ENCODE measurements around the gene KIAA1191.

Gene KIAA1191

DNA sequence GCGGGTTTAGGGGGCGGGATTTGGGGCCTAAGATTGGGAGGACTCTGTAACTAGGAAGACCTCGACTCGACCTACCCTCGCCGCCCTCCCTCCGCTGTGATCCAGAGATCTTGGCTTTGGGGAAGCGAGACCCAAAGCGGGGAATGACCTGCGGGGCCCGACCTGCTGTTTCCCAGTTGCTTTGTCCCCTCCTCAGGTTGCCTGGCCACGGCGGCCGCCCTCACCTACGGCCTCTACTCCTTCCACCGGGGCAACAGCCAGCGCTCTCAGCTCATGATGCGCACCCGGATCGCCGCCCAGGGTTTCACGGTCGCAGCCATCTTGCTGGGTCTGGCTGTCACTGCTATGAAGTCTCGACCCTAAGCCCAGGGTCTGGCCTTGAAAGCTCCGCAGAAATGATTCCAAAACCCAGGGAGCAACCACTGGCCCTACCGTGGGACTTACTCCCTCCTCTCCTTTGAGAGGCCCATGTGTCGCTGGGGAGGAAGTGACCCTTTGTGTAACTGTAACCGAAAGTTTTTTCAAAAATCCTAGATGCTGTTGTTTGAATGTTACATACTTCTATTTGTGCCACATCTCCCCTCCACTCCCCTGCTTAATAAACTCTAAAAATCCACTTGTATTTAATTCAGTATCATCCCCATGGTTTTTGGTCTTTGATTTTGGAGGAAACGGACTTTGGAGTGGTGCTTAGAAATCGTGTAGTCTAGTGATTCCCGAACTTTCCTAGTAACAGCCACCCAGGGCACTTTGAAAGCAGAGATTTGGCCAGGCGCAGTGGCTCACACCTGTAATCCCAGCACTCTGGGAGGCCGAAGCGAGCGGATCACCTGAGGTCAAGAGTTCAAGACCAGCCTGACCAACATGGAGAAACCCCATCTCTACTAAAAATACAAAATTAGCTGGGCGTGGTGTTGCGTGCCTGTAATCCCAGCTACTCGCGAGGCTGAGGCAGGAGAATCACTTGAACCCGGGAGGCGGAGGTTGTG is 27.9 kb upstream of the KIAA1191 start:
- DNase-seq = no peak

GRCh38 chr5:176388444-176389134 is 27.0 kb upstream of the KIAA1191 start, which contains the start of the genes HIGD2A and NOP16:
Gene HIGD2A (plus strand): TSS chr5:176388751. CDS start chr5:176388820, 69 bp downstream.
Gene NOP16 (minus strand): TSS chr5:176388598. CDS start chr5:176388539, 59 bp downstream.
- DNase-seq = peak; percentile 91 to 92

DNA sequence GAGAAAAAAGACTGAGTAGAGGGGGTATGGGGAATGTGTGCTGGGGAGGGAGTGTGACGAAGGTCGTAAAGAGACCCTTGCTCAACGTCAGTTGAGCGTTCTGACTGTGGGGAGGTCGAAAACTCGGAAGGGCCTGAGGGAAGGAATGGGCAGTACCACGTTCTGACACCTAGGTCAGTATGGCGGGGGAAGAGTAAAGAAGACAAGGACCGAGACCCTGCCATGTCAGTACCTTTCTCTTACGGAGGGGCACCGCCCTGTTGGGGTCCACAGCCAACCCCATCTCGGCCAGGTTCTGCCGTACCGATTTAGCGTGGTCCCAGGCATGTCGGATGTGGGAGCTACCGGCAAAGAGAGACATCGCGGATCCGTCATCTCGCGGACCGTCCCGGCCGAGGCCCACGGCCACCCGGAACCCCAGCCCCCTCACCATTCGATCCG is 26.5 kb upstream of the KIAA1191 start:
- DNase-seq = no peak

GRCh38 chr5:176387384-176387925 is 25.9 kb upstream of the KIAA1191 start:
- no peak for DNase-seq

DNA sequence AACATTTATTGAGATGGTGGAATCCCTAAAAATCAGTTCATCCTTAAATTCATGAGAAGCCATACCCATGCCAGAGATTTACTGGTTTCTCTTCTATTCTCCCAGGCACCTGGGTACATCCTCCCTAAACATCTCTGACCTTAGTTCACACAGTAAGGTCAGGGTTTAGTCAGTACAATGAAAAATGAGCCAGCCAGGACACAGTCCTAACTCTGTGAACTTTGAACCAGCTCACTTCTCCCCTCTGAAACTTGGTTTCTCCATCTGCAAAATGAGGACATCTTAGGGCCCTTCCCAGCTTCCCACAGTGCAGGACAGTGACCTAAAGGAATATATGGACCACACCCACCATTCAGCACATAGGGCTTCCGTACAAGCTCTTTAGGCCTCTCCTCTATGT is 24.9 kb upstream of the KIAA1191 start:
- no peak for DNase-seq

GRCh38 chr5:176384991-176385390 is 23.4 kb upstream of the KIAA1191 start:
- no peak for DNase-seq

- no peak for DNase-seq
Observed at GRCh38 chr5:176384366-176384930, 22.9 kb upstream of the KIAA1191 start.

DNA sequence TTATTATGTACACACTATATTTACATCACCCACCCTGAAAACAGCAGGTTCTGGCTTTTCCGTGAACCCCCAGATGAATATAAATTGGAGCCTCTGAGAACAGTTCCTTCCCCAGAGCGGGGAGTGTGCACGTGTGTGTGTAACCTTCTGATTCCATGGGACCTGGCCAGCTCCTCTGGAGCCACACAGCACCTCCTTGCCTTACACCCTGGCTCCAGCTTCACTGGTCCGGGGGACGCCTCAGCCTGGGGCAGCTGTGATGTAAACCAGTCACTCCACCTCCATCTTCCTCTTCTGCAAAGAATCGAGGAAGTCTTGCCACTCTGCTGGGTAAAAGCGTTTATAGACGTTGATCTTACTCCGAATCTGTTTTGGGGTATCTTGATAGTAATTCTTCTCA is 22.4 kb upstream of the KIAA1191 start:
- DNase-seq = no peak

GRCh38 chr5:176383248-176383905 is 21.8 kb upstream of the KIAA1191 start:
- no peak for DNase-seq

- no peak for DNase-seq
Observed at GRCh38 chr5:176382721-176383120, 21.2 kb upstream of the KIAA1191 start.

DNA sequence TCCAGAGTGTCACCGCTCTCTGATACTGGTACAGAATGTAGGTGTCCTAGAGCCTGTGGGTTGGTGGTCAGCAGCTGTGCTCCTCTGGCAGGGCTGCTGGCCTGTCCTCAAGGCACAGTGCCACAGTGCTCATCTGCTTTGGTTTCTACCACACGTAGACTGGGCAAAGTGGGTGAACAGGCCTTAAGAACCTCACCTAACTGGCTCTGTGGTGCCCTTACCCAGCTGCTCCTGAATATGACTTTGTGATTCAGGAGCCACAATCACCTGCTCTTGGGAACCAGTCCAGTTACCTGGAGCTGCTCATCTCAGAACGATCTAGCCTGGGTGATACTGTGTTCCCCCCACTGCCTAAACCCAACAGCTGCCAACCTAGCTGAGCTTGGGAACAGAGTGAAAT is 20.4 kb upstream of the KIAA1191 start:
- DNase-seq = no peak

DNA sequence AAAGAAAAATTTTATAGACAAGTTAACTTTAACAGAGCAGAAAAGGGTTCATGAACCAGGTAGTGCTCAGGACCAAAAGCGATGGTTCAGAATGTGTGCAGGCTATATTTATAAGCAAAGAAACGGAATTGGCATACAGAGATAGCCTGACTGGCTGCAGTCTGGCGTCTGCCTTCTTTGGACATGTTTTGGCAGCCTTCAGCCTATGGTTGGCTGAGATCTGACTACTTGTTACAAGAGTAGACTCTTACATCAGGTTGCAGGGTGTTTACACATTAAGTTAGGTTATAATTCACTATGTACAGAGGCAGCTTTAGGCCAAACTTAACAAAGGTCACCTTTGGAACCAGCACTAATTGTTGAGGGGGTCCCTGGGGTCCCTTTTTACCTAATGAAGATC is 19.9 kb upstream of the KIAA1191 start:
- DNase-seq = no peak

- no peak for DNase-seq
Observed at GRCh38 chr5:176379881-176380280, 18.3 kb upstream of the KIAA1191 start.

DNA sequence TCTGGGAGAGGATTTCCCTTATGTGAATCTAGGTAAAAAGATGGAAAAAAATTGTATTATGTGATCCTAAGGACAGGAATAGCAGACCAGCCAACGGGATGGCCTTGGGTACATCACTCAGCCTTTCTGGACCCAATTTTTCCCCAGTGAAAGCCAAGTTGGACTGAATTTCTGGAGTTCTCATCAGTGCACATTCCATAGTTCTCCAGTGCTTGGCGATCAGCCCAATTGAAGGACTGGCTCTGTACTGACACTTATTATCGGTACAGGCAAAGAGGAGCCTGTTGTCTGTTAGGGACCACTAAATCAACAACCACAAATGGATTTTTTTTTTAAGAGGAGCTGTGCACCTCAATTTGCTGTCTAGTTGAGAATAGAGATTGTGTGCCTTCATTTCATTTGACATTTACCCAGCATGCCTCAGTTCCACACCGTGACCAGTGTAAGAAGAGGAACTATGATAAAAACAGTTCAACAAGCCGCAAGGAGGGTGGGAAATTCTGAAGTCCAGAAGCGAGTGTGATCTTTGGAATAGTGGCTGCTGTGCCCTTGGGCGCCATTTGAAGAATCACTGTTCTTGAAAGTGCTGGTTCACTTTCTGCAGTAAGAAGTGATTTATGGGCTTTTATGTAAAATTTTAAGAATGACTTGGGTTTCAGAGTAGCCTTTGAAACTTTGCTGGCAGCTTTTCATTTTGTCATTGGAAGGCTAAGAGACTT is 11.7 kb upstream of the KIAA1191 start:
- no peak for DNase-seq

- no peak for DNase-seq
Observed at GRCh38 chr5:176371621-176372539, 10.3 kb upstream of the KIAA1191 start.

DNA sequence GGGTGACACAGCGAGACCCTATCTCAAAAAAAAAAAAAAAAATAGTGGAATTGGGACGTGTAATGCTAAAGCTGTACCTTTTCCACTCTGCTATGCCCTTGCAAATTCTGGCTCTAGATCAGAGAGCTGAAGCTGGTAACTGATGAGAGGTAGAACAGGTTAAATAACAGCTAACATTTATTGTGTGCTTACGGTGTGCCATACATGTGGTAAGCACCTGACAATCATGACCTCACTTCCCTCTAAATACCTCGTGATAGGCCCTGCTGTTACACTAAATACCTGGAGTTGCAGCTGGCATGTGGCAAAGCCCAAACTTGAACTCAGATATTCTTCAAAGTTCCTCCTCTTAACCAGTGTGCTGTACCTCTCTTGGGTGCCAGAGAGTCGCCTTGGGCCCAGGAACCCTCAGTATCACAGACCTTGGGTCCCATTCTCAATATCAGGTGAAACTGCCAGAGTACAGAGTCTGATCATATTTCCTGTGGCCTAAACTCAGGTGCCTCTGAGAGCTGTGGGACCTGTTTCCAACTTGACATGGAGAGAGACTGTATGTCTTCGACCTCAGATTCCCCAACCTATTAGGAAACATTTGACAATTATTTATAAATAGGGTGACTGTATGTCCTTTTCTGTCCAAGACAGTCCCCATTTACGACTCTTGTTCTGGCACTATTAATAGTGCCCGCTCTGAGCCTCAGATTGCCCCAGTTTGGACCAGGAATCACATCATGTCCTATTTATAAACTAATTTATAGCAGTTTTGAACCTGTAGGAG is 8.6 kb upstream of the KIAA1191 start:
- no peak for DNase-seq

- DNase-seq = no peak
Observed at GRCh38 chr5:176368726-176369125, 7.2 kb upstream of the KIAA1191 start.

- no peak for DNase-seq
Observed at GRCh38 chr5:176366232-176366894, 4.8 kb upstream of the KIAA1191 start.
